Type B pancreatic cell (in vitro differentiated cells): ENCODE measurements around the gene PKDCC. TPM values are rescaled to one million over a fixed set of nuclear protein-coding genes. Genes with fewer than 3 reads are reported as not detected.
A peak's percentile ranks its signal among the peaks of the same experiment; 100 is the strongest.

Experiments
- DNase-seq: peaks from one replicate; pipeline ENCODE4 v3.0.0; 2021; ENCODE audit warnings: mixed read lengths; ENCODE audit not compliant: unreplicated experiment; ENCODE audit errors: extremely low spot score
- H3K27ac Mint-ChIP-seq: 2 replicates; pipeline ENCODE4 v1.8.0; 2021; ENCODE audit warnings: mild to moderate bottlenecking, mixed read lengths
- H3K27me3 Mint-ChIP-seq: 2 replicates; pipeline ENCODE4 v1.8.0; 2021; ENCODE audit warnings: mixed read lengths
- H3K36me3 Mint-ChIP-seq: 2 replicates; pipeline ENCODE4 v1.8.0; 2021; ENCODE audit warnings: mixed read lengths
- H3K4me1 Mint-ChIP-seq: one replicate; pipeline ENCODE4 v1.8.0; 2021; ENCODE audit warnings: mixed read lengths; ENCODE audit not compliant: unreplicated experiment
- H3K4me3 Mint-ChIP-seq: 2 replicates; pipeline ENCODE4 v1.8.0; 2021; ENCODE audit warnings: mild to moderate bottlenecking, mixed read lengths
- H3K9me3 Mint-ChIP-seq: 2 replicates; pipeline ENCODE4 v1.8.0; 2021; ENCODE audit warnings: mixed read lengths
- CTCF ChIP-seq: fragments of 200-600 bp; sonication (generic); conservative IDR thresholded peaks from 2 replicates; pipeline ENCODE4 v1.5.0; 2021; ENCODE audit warnings: antibody characterized with exemption, mild to moderate bottlenecking
- total RNA-seq: library from RNA; stranded (reverse); gene quantifications from 2 replicates; pipeline ENCODE4 v1.2.1, GENCODE V29; 2021; ENCODE audit warnings: low replicate concordance

PKDCC gene
- total RNA-seq, 1 donor from 2014 or later, result 158 TPM

GRCh38 chr2:42052702-42053481 is 5.1 kb downstream of the PKDCC start:
- Mint-ChIP-seq H3K4me3 (peak overlapping the region; percentile 75), H3K27me3 (peaks cover 17% of the 10 kb centered on the region), H3K9me3 (no peaks in the 10 kb centered on the region), H3K36me3 (peaks cover 11% of the 10 kb centered on the region), H3K4me1 (peaks cover 34% of the 10 kb centered on the region), H3K27ac (peak overlapping the region; percentile 71)
- no peak for DNase-seq
- TF ChIP-seq CTCF, result no peak

- Mint-ChIP-seq H3K27me3 (peaks cover 17% of the 10 kb centered on the region), H3K4me3 (peak overlapping the region; percentile 75), H3K4me1 (peaks cover 34% of the 10 kb centered on the region), H3K27ac (peak overlapping the region; percentile 71), H3K36me3 (peaks cover 11% of the 10 kb centered on the region), H3K9me3 (no peaks in the 10 kb centered on the region)
- no peak for TF ChIP-seq CTCF
- no peak for DNase-seq
These were observed 5.6 kb downstream of the PKDCC start for GRCh38 chr2:42053482-42053790.

- H3K36me3 Mint-ChIP-seq, result peaks cover 11% of the 10 kb centered on the region
- no peak for TF ChIP-seq CTCF
- peak overlapping the region; percentile 82 for H3K27ac Mint-ChIP-seq
- peaks cover 34% of the 10 kb centered on the region for H3K4me1 Mint-ChIP-seq
- peak overlapping the region; percentile 75 for H3K4me3 Mint-ChIP-seq
- peaks cover 12% of the 10 kb centered on the region for H3K27me3 Mint-ChIP-seq
- H3K9me3 Mint-ChIP-seq, result no peaks in the 10 kb centered on the region
- no peak for DNase-seq
These were observed 6.2 kb downstream of the PKDCC start for GRCh38 chr2:42053791-42054701.

- peak overlapping the region; percentile 14 for H3K4me3 Mint-ChIP-seq
- peaks cover 39% of the 10 kb centered on the region for H3K4me1 Mint-ChIP-seq
- peaks cover 11% of the 10 kb centered on the region for H3K36me3 Mint-ChIP-seq
- peaks cover 9% of the 10 kb centered on the region for H3K27me3 Mint-ChIP-seq
- no peaks in the 10 kb centered on the region for H3K9me3 Mint-ChIP-seq
- no peak for DNase-seq
- H3K27ac Mint-ChIP-seq, result peak overlapping the region; percentile 82
- no peak for TF ChIP-seq CTCF
These were observed 7.1 kb downstream of the PKDCC start for GRCh38 chr2:42054714-42055430.

GRCh38 chr2:42055573-42056514 is 8.0 kb downstream of the PKDCC start:
- TF ChIP-seq CTCF, result no peak
- H3K4me1 Mint-ChIP-seq, result peaks cover 35% of the 10 kb centered on the region
- H3K27me3 Mint-ChIP-seq, result peaks cover 4% of the 10 kb centered on the region
- peaks cover 7% of the 10 kb centered on the region for H3K36me3 Mint-ChIP-seq
- DNase-seq, result no peak
- H3K27ac Mint-ChIP-seq, result peak overlapping the region; percentile 74
- no peaks in the 10 kb centered on the region for H3K9me3 Mint-ChIP-seq
- peak overlapping the region; percentile 59 for H3K4me3 Mint-ChIP-seq
